MM.1S (cell line): ENCODE results near the gene PTGDR.

ENCODE experiments used
- DNase-seq: peaks from one replicate; pipeline ENCODE4 v3.0.0-alpha.2; 2015
- H2AFZ ChIP-seq: fragments of 300-600 bp; sonication (generic); 2 replicates; pipeline ENCODE4 v1.6.0; 2016; ENCODE audit warnings: antibody characterized with exemption, low read length
- H3F3A ChIP-seq: fragments of 300-600 bp; sonication (generic); 2 replicates; pipeline ENCODE4 v1.6.1; 2016; ENCODE audit warnings: mild to moderate bottlenecking, antibody characterized with exemption, low read length, moderate library complexity, mixed read lengths; ENCODE audit not compliant: insufficient read depth
- H3K27ac ChIP-seq: fragments of 300-600 bp; sonication (generic); 2 replicates; pipeline ENCODE4 v1.5.1; 2016; ENCODE audit warnings: mild to moderate bottlenecking, low read length
- H3K27me3 ChIP-seq: fragments of 300-600 bp; sonication (generic); replicated peaks from 2 replicates; pipeline ENCODE4 v1.6.0; 2016; ENCODE audit warnings: low read length; ENCODE audit not compliant: insufficient read depth
- H3K36me3 ChIP-seq: fragments of 300-600 bp; sonication (generic); replicated peaks from 2 replicates; pipeline ENCODE4 v1.6.1; 2016; ENCODE audit warnings: mild to moderate bottlenecking, low read length, mixed read lengths; ENCODE audit not compliant: insufficient read depth
- H3K4me1 ChIP-seq: fragments of 300-600 bp; sonication (generic); 2 replicates; pipeline ENCODE4 v1.6.1; 2016; ENCODE audit warnings: low read length, mixed read lengths
- H3K4me2 ChIP-seq: fragments of 300-600 bp; sonication (generic); 2 replicates; pipeline ENCODE4 v1.6.0; 2016; ENCODE audit warnings: low read depth, low read length
- H3K4me3 ChIP-seq: fragments of 300-600 bp; sonication (generic); 2 replicates; pipeline ENCODE4 v1.5.1; 2016; ENCODE audit warnings: low read length, mixed read lengths
- H3K79me2 ChIP-seq: fragments of 300-600 bp; sonication (generic); 2 replicates; pipeline ENCODE4 v1.6.1; 2016; ENCODE audit warnings: mixed run types, low read length, mixed read lengths
- H3K9ac ChIP-seq: fragments of 300-600 bp; sonication (generic); 2 replicates; pipeline ENCODE4 v1.6.1; 2016; ENCODE audit warnings: low read length, mixed read lengths
- H3K9me2 ChIP-seq: fragments of 300-600 bp; sonication (generic); replicated peaks from 2 replicates; pipeline ENCODE4 v1.6.1; 2016; ENCODE audit warnings: mild to moderate bottlenecking, low read length, mixed read lengths; ENCODE audit not compliant: insufficient read depth
- H3K9me3 ChIP-seq: fragments of 300-600 bp; sonication (generic); replicated peaks from 2 replicates; pipeline ENCODE4 v1.6.1; 2016; ENCODE audit warnings: mild to moderate bottlenecking, low read length, mixed read lengths; ENCODE audit not compliant: insufficient read depth
- H4K20me1 ChIP-seq: fragments of 300-600 bp; sonication (generic); 2 replicates; pipeline ENCODE4 v1.6.1; 2016; ENCODE audit warnings: mild to moderate bottlenecking, low read length, moderate library complexity, mixed read lengths; ENCODE audit not compliant: insufficient read depth
- CTCF ChIP-seq: fragments of 300-600 bp; sonication (generic); IDR thresholded peaks from 2 replicates; pipeline ENCODE4 v1.5.1; 2016; ENCODE audit warnings: antibody characterized with exemption, low read length, mixed read lengths
- EZH2 ChIP-seq: fragments of 300-600 bp; sonication (generic); optimal IDR thresholded peaks from 2 replicates; pipeline ENCODE3; 2017; ENCODE audit warnings: low read depth, mild to moderate bottlenecking, antibody characterized with exemption, low read length, mixed read lengths
- EZH2phosphoT487 ChIP-seq: fragments of 300-600 bp; sonication (generic); IDR thresholded peaks from 2 replicates; pipeline ENCODE4 v1.6.1; 2018; ENCODE audit warnings: antibody characterized with exemption, low read length

Gene PTGDR

GRCh38 chr14:52265253-52265652 lies 2.2 kb upstream of the PTGDR start:
- no peak overlapping the region; the same call in 1 of the 2 replicates for H3K4me3 ChIP-seq
- TF ChIP-seq CTCF (no peak), EZH2 (no peak), EZH2phosphoT487 (no peak)
- no peaks in the 10 kb centered on the region for H3K9me3 ChIP-seq
- H3K79me2 ChIP-seq = no peaks in the 10 kb centered on the region
- peak overlapping the region; percentile 93 for H3K27ac ChIP-seq
- H3K9ac ChIP-seq = peak overlapping the region; percentile 31; the same call in 1 of the 2 replicates
- H3K4me1 ChIP-seq = peaks cover 22% of the 10 kb centered on the region
- H3F3A ChIP-seq = peaks cover 3% of the 10 kb centered on the region; the same call in 1 of the 2 replicates
- peak overlapping the region; percentile 61 for H2AFZ ChIP-seq
- peak overlapping the region; percentile 58 for H3K4me2 ChIP-seq
- H3K27me3 ChIP-seq = no peaks in the 10 kb centered on the region
- H4K20me1 ChIP-seq = no peaks in the 10 kb centered on the region
- peak; percentile 72 for DNase-seq
- no peaks in the 10 kb centered on the region for H3K36me3 ChIP-seq
- no peaks in the 10 kb centered on the region for H3K9me2 ChIP-seq

GRCh38 chr14:52266179-52266578 lies 1.3 kb upstream of the PTGDR start:
- H4K20me1 ChIP-seq = no peaks in the 10 kb centered on the region
- no peak for DNase-seq
- H3K4me2 ChIP-seq = peak overlapping the region; percentile 58
- peaks cover 22% of the 10 kb centered on the region for H3K4me1 ChIP-seq
- peaks cover 3% of the 10 kb centered on the region; the same call in 1 of the 2 replicates for H3F3A ChIP-seq
- H3K9ac ChIP-seq = no peak overlapping the region
- no peaks in the 10 kb centered on the region for H3K27me3 ChIP-seq
- no peak overlapping the region for H3K4me3 ChIP-seq
- no peaks in the 10 kb centered on the region for H3K79me2 ChIP-seq
- H3K9me3 ChIP-seq = no peaks in the 10 kb centered on the region
- TF ChIP-seq CTCF (no peak), EZH2phosphoT487 (no peak)
- H3K27ac ChIP-seq = peak overlapping the region; percentile 93; the same call in 1 of the 2 replicates
- H3K9me2 ChIP-seq = no peaks in the 10 kb centered on the region
- H2AFZ ChIP-seq = 0 out of 2 replicates have a peak overlapping the region, but pooled peaks have one; percentile 23
- no peaks in the 10 kb centered on the region for H3K36me3 ChIP-seq

- H3K79me2 ChIP-seq = no peaks in the 10 kb centered on the region
- H3F3A ChIP-seq = peaks cover 3% of the 10 kb centered on the region; the same call in 1 of the 2 replicates
- no peaks in the 10 kb centered on the region for H3K27me3 ChIP-seq
- DNase-seq = no peak
- H3K4me3 ChIP-seq = no peak overlapping the region
- no peak overlapping the region for H3K27ac ChIP-seq
- H3K4me1 ChIP-seq = peaks cover 22% of the 10 kb centered on the region
- H3K9me3 ChIP-seq = no peaks in the 10 kb centered on the region
- H3K4me2 ChIP-seq = no peak overlapping the region
- H3K36me3 ChIP-seq = no peaks in the 10 kb centered on the region
- no peak overlapping the region for H3K9ac ChIP-seq
- no peaks in the 10 kb centered on the region for H4K20me1 ChIP-seq
- H3K9me2 ChIP-seq = no peaks in the 10 kb centered on the region
- H2AFZ ChIP-seq = no peak overlapping the region
- TF ChIP-seq EZH2 (no peak), EZH2phosphoT487 (no peak), CTCF (no peak)
These were observed 716 bp upstream of the PTGDR start for GRCh38 chr14:52266782-52267181.
